Keratinocyte (primary cell): ENCODE measurements around the gene ATF6. TPM values are rescaled to one million over a fixed set of nuclear protein-coding genes. Genes with fewer than 3 reads are reported as not detected.

Experiments
- DNase-seq: peaks from one replicate; pipeline ENCODE4 v3.0.0-alpha.2; 2011; ENCODE audit warnings: low read depth, missing footprints, low spot score
- FAIRE-seq: peaks from 2 replicates; lab custom pipeline; 2011; peaks lifted over from hg19 to GRCh38; lab: Jason Lieb, UNC
- H2AFZ ChIP-seq: 2 replicates; pipeline ENCODE4 v1.6.0; 2012; ENCODE audit warnings: low read length, control low read depth, inconsistent platforms; ENCODE audit not compliant: control insufficient read depth
- H3K27ac ChIP-seq: 2 replicates; pipeline ENCODE4 v1.5.1; 2011; ENCODE audit warnings: low read length; ENCODE audit not compliant: control insufficient read depth, insufficient read depth
- H3K27me3 ChIP-seq: 3 replicates; pipeline ENCODE4 v1.6.0; 2011; ENCODE audit warnings: low read length; ENCODE audit not compliant: control insufficient read depth, insufficient read depth; ENCODE audit errors: extremely low read depth
- H3K36me3 ChIP-seq, 2 experiments: 2 replicates in 1 of 2; 3 replicates in 1 of 2; pipeline ENCODE4 v1.5.1; 2011; ENCODE audit warnings: low read length in 2 of 2, mild to moderate bottlenecking in 1 of 2; ENCODE audit not compliant: control insufficient read depth in 2 of 2, insufficient read depth in 2 of 2; ENCODE audit errors: extremely low read depth in 1 of 2
- H3K4me1 ChIP-seq: 3 replicates; pipeline ENCODE4 v1.5.1; 2011; ENCODE audit warnings: low read length; ENCODE audit not compliant: control insufficient read depth, insufficient read depth; ENCODE audit errors: extremely low read depth
- H3K4me2 ChIP-seq: 3 replicates; pipeline ENCODE4 v1.6.0; 2011; ENCODE audit warnings: low read depth, low read length; ENCODE audit not compliant: control insufficient read depth, insufficient read depth; ENCODE audit errors: extremely low read depth
- H3K4me3 ChIP-seq, 3 experiments: fragments of 200-600 bp in 1 of 3; sonication (generic) in 1 of 3; 2 replicates in 2 of 3; 3 replicates in 1 of 3; pipeline ENCODE4 v1.5.1; 2011 to 2016; ENCODE audit warnings: low read length in 3 of 3, mild to moderate bottlenecking in 3 of 3, control low read depth in 2 of 3, inconsistent platforms in 1 of 3, low read depth in 1 of 3, mixed read lengths in 1 of 3, mixed run types in 1 of 3, moderate library complexity in 1 of 3; ENCODE audit not compliant: control insufficient read depth in 2 of 3, insufficient read depth in 2 of 3; ENCODE audit errors: extremely low read depth in 1 of 3
- H3K79me2 ChIP-seq: 2 replicates; pipeline ENCODE4 v1.6.0; 2012; ENCODE audit warnings: low read length; ENCODE audit not compliant: control insufficient read depth, insufficient read depth
- H3K9ac ChIP-seq: 3 replicates; pipeline ENCODE4 v1.6.0; 2011; ENCODE audit warnings: low read length; ENCODE audit not compliant: control insufficient read depth, insufficient read depth; ENCODE audit errors: extremely low read depth
- H3K9me1 ChIP-seq: 3 replicates; pipeline ENCODE4 v1.6.0; 2011; ENCODE audit warnings: low read length; ENCODE audit not compliant: control insufficient read depth, insufficient read depth; ENCODE audit errors: extremely low read depth
- H3K9me3 ChIP-seq: 2 replicates; pipeline ENCODE4 v1.5.1; 2012; ENCODE audit warnings: low read depth, low read length; ENCODE audit not compliant: control insufficient read depth
- H4K20me1 ChIP-seq: 3 replicates; pipeline ENCODE4 v1.6.0; 2011; ENCODE audit warnings: low read length; ENCODE audit not compliant: control insufficient read depth, insufficient read depth; ENCODE audit errors: extremely low read depth
- EZH2 ChIP-seq: IDR thresholded peaks from one replicate; pipeline ENCODE4 v1.6.1; 2012; ENCODE audit warnings: inconsistent platforms, mild to moderate bottlenecking, low read length, moderate library complexity
- dilution Hi-C: fragments of 300-500 bp; cut with MboI; formaldehyde crosslinking; loops from one replicate; pipeline ENCODE4 v1.7.0; 2020; ENCODE audit warnings: low sequenced_read_pairs; ENCODE audit not compliant: extremely low pct_ligation_motif_present
- polyA plus RNA-seq, 5 experiments: library from polyadenylated mRNA; depleted of rRNA in 3 of 5; stranded (reverse) in 3 of 5; stranded (forward) in 1 of 5; unstranded in 1 of 5; fragments of >200 nt; gene quantifications; 1 replicate in 1 of 5; 2 replicates in 3 of 5; 3 replicates in 1 of 5; pipeline versions ENCODE4 v1.2.1 to v1.2.3, GENCODE V29; 2011 to 2012; ENCODE audit warnings: missing spikeins in 2 of 5, low read depth in 1 of 5, low replicate concordance in 1 of 5
- TF ChIP-seq, protein P1 (sequence below), 3 experiments: IDR thresholded peaks in 1 of 3; conservative IDR thresholded peaks in 1 of 3; optimal IDR thresholded peaks in 1 of 3; 2 replicates in 2 of 3; 3 replicates in 1 of 3; pipeline versions ENCODE3 to v1.5.1; 2011; ENCODE audit warnings: low read length in 3 of 3, mild to moderate bottlenecking in 3 of 3, moderate library complexity in 2 of 3, control low read depth in 1 of 3, inconsistent platforms in 1 of 3; ENCODE audit not compliant: insufficient read depth in 2 of 3; ENCODE audit errors: extremely low read depth in 1 of 3

ATF6 gene
- polyA plus RNA-seq, 1 donor (not counting 4 experiments of a cell fraction or from before 2014, with no cell fraction given), result 19.7 TPM

DNA sequence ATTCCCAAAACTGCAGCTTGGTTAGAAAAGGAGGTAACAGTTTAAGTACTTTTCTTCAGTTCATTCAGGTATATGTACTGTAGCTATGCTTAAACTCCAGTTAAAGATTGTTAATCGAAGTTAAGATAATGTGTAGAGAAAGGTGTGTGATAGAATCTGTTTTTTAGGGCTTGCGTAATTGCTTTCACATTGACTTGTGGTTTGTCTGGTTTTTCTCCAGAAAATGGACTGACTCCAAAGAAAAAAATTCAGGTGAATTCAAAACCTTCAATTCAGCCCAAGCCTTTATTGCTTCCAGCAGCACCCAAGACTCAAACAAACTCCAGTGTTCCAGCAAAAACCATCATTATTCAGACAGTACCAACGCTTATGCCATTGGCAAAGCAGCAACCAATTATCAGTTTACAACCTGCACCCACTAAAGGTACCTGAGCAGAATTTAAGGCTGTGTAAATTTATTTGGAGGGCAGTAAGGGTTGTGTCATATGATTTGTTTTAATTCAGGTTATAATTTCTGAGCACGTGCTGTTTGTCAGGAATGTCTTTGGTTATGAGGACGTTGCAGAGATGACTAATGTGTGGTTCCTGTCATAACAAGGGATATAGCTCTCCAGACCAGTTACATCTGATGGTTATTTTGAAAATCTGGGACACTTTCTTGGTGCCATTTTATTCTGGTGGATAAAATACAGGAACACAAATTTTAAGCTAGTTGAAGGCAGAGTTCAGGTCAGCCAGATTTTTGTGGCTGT, 26.0 kb downstream of the ATF6 start:
- peak; percentile 29 for FAIRE-seq
- H3K27ac ChIP-seq, result no peak overlapping the region
- TF ChIP-seq, protein P1, sequence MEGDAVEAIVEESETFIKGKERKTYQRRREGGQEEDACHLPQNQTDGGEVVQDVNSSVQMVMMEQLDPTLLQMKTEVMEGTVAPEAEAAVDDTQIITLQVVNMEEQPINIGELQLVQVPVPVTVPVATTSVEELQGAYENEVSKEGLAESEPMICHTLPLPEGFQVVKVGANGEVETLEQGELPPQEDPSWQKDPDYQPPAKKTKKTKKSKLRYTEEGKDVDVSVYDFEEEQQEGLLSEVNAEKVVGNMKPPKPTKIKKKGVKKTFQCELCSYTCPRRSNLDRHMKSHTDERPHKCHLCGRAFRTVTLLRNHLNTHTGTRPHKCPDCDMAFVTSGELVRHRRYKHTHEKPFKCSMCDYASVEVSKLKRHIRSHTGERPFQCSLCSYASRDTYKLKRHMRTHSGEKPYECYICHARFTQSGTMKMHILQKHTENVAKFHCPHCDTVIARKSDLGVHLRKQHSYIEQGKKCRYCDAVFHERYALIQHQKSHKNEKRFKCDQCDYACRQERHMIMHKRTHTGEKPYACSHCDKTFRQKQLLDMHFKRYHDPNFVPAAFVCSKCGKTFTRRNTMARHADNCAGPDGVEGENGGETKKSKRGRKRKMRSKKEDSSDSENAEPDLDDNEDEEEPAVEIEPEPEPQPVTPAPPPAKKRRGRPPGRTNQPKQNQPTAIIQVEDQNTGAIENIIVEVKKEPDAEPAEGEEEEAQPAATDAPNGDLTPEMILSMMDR (optimal IDR thresholded peaks at IDR 0.05 in 1 of 3, IDR thresholded peaks at IDR 0.05 in 1 of 3, conservative IDR thresholded peaks at IDR 0.05 in 1 of 3; ENCODE audit: extremely low read depth in 1 of 3, insufficient read depth in 2 of 3, low read length in 3 of 3), result no peak
- TF ChIP-seq EZH2, result no peak
- peaks cover 0 to 2% of the 10 kb centered on the region in 2 experiments for H3K36me3 ChIP-seq
- H3K4me3 ChIP-seq, result no peak overlapping the region
- H4K20me1 ChIP-seq, result no peaks in the 10 kb centered on the region
- H3K4me2 ChIP-seq, result no peak overlapping the region
- peaks cover 16% of the 10 kb centered on the region for H3K4me1 ChIP-seq
- H3K9ac ChIP-seq, result no peak overlapping the region
- dilution Hi-C loops, result no loop called here
- no peaks in the 10 kb centered on the region for H3K9me3 ChIP-seq
- no peaks in the 10 kb centered on the region for H3K9me1 ChIP-seq
- no peaks in the 10 kb centered on the region for H3K79me2 ChIP-seq
- no peaks in the 10 kb centered on the region for H3K27me3 ChIP-seq
- no peak overlapping the region for H2AFZ ChIP-seq
- no peak for DNase-seq

DNA sequence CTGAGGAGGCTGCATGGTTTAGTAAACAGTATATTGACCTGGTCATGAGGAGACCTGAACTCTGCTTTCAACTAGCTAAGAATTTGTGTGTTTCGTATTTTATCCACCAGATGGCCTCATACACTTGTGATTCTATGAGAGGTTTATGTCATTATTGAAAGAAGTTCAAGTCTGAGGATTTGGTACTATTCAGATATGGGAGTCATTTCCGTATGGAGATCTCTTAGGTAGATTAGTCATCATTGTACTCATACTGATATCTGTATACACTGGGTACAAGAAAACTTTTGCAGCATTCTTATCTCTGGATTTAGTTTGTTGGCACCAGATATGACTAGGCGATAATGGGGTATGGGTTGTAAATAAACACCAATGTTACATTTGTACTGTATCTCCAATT, 26.6 kb downstream of the ATF6 start:
- peaks cover 0 to 4% of the 10 kb centered on the region in 2 experiments for H3K36me3 ChIP-seq
- dilution Hi-C loops, result no loop called here

More for the DNA sequence above, 26.6 kb downstream of the ATF6 start:
- TF ChIP-seq, protein P1 (optimal IDR thresholded peaks at IDR 0.05 in 1 of 3, IDR thresholded peaks at IDR 0.05 in 1 of 3, conservative IDR thresholded peaks at IDR 0.05 in 1 of 3; ENCODE audit: extremely low read depth in 1 of 3, insufficient read depth in 2 of 3, low read length in 3 of 3), result peak in 1 of 3 experiments; percentile 58
- no peak for TF ChIP-seq EZH2
- peaks cover 16% of the 10 kb centered on the region for H3K4me1 ChIP-seq
- no peaks in the 10 kb centered on the region for H4K20me1 ChIP-seq
- no peaks in the 10 kb centered on the region for H3K9me1 ChIP-seq
- DNase-seq (peak; percentile 73), FAIRE-seq (peak; percentile 98)
- H3K9ac ChIP-seq, result no peak overlapping the region
- H3K27ac ChIP-seq, result no peak overlapping the region
- H3K9me3 ChIP-seq, result no peaks in the 10 kb centered on the region
- no peak overlapping the region for H3K4me2 ChIP-seq
- no peaks in the 10 kb centered on the region for H3K27me3 ChIP-seq
- no peak overlapping the region for H3K4me3 ChIP-seq
- no peak overlapping the region for H2AFZ ChIP-seq
- H3K79me2 ChIP-seq, result no peaks in the 10 kb centered on the region
